Measurements from ENCODE around the gene DIS3.

Gene DIS3

GRCh38 chr13:72757792-72758535, 23.7 kb downstream of the DIS3 start:
- DNase-seq: no peak
- H3K4me2 ChIP-seq (ENCODE audit: low read depth, low read length): no peak overlapping the region
- H3K79me2 ChIP-seq (ENCODE audit: low read length): no peaks in the 10 kb centered on the region
- H3K4me3 ChIP-seq (ENCODE audit: low read length): no peak overlapping the region
- no peak overlapping the region for H2AFZ ChIP-seq (ENCODE audit: low read length)
- no peaks in the 10 kb centered on the region for H3K4me1 ChIP-seq (ENCODE audit: low read length)
- H3K27me3 ChIP-seq (replicated peaks; ENCODE audit: insufficient read depth, low read length): no peaks in the 10 kb centered on the region
- H3F3A ChIP-seq (ENCODE audit: insufficient read depth, low read length): no peaks in the 10 kb centered on the region
- no peak overlapping the region for H3K9ac ChIP-seq (ENCODE audit: low read length)
- H3K36me3 ChIP-seq (replicated peaks; ENCODE audit: insufficient read depth, low read length): no peaks in the 10 kb centered on the region
- H3K9me3 ChIP-seq (replicated peaks; ENCODE audit: insufficient read depth, low read length): no peaks in the 10 kb centered on the region
- no peaks in the 10 kb centered on the region for H3K9me2 ChIP-seq (replicated peaks; ENCODE audit: insufficient read depth, low read length)
- TF ChIP-seq EZH2 (optimal IDR thresholded peaks at IDR 0.05; ENCODE audit: low read depth, low read length): no peak
- TF ChIP-seq, protein P1, sequence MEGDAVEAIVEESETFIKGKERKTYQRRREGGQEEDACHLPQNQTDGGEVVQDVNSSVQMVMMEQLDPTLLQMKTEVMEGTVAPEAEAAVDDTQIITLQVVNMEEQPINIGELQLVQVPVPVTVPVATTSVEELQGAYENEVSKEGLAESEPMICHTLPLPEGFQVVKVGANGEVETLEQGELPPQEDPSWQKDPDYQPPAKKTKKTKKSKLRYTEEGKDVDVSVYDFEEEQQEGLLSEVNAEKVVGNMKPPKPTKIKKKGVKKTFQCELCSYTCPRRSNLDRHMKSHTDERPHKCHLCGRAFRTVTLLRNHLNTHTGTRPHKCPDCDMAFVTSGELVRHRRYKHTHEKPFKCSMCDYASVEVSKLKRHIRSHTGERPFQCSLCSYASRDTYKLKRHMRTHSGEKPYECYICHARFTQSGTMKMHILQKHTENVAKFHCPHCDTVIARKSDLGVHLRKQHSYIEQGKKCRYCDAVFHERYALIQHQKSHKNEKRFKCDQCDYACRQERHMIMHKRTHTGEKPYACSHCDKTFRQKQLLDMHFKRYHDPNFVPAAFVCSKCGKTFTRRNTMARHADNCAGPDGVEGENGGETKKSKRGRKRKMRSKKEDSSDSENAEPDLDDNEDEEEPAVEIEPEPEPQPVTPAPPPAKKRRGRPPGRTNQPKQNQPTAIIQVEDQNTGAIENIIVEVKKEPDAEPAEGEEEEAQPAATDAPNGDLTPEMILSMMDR (IDR thresholded peaks at IDR 0.05; ENCODE audit: low read length): no peak
- TF ChIP-seq EZH2phosphoT487 (IDR thresholded peaks at IDR 0.05; ENCODE audit: low read length): no peak
- H4K20me1 ChIP-seq (ENCODE audit: insufficient read depth, low read length): no peaks in the 10 kb centered on the region
- no peak overlapping the region for H3K27ac ChIP-seq (ENCODE audit: low read length)

GRCh38 chr13:72754111-72754510, 27.6 kb downstream of the DIS3 start:
- no peak for DNase-seq
- TF ChIP-seq EZH2phosphoT487 (IDR thresholded peaks at IDR 0.05; ENCODE audit: low read length) (no peak), EZH2 (optimal IDR thresholded peaks at IDR 0.05; ENCODE audit: low read depth, low read length) (no peak)
- TF ChIP-seq, protein P1 (IDR thresholded peaks at IDR 0.05; ENCODE audit: low read length): no peak
- H3K36me3 ChIP-seq (replicated peaks; ENCODE audit: insufficient read depth, low read length): no peaks in the 10 kb centered on the region
- no peaks in the 10 kb centered on the region for H3K9me2 ChIP-seq (replicated peaks; ENCODE audit: insufficient read depth, low read length)
- H3F3A ChIP-seq (ENCODE audit: insufficient read depth, low read length): no peaks in the 10 kb centered on the region
- H3K79me2 ChIP-seq (ENCODE audit: low read length): no peaks in the 10 kb centered on the region
- H2AFZ ChIP-seq (ENCODE audit: low read length): no peak overlapping the region
- no peaks in the 10 kb centered on the region for H3K27me3 ChIP-seq (replicated peaks; ENCODE audit: insufficient read depth, low read length)
- no peak overlapping the region for H3K4me3 ChIP-seq (ENCODE audit: low read length)
- no peak overlapping the region for H3K9ac ChIP-seq (ENCODE audit: low read length)
- no peaks in the 10 kb centered on the region for H4K20me1 ChIP-seq (ENCODE audit: insufficient read depth, low read length)
- no peaks in the 10 kb centered on the region for H3K9me3 ChIP-seq (replicated peaks; ENCODE audit: insufficient read depth, low read length)
- H3K27ac ChIP-seq (ENCODE audit: low read length): no peak overlapping the region
- H3K4me1 ChIP-seq (ENCODE audit: low read length): no peaks in the 10 kb centered on the region
- no peak overlapping the region for H3K4me2 ChIP-seq (ENCODE audit: low read depth, low read length)

GRCh38 chr13:72751220-72751619, 30.5 kb downstream of the DIS3 start:
- no peaks in the 10 kb centered on the region for H3K27me3 ChIP-seq (replicated peaks; ENCODE audit: insufficient read depth, low read length)
- no peak overlapping the region for H3K9ac ChIP-seq (ENCODE audit: low read length)
- H3K9me2 ChIP-seq (replicated peaks; ENCODE audit: insufficient read depth, low read length): no peaks in the 10 kb centered on the region
- no peaks in the 10 kb centered on the region for H3K9me3 ChIP-seq (replicated peaks; ENCODE audit: insufficient read depth, low read length)
- no peak overlapping the region for H3K27ac ChIP-seq (ENCODE audit: low read length)
- DNase-seq: no peak
- H4K20me1 ChIP-seq (ENCODE audit: insufficient read depth, low read length): no peaks in the 10 kb centered on the region
- no peaks in the 10 kb centered on the region for H3F3A ChIP-seq (ENCODE audit: insufficient read depth, low read length)
- no peak overlapping the region for H3K4me3 ChIP-seq (ENCODE audit: low read length)
- H3K4me1 ChIP-seq (ENCODE audit: low read length): no peaks in the 10 kb centered on the region
- H3K36me3 ChIP-seq (replicated peaks; ENCODE audit: insufficient read depth, low read length): no peaks in the 10 kb centered on the region; the same call in 1 of the 2 replicates
- H3K4me2 ChIP-seq (ENCODE audit: low read depth, low read length): no peak overlapping the region
- no peak overlapping the region for H2AFZ ChIP-seq (ENCODE audit: low read length)
- H3K79me2 ChIP-seq (ENCODE audit: low read length): no peaks in the 10 kb centered on the region
- TF ChIP-seq EZH2phosphoT487 (IDR thresholded peaks at IDR 0.05; ENCODE audit: low read length) (no peak), EZH2 (optimal IDR thresholded peaks at IDR 0.05; ENCODE audit: low read depth, low read length) (no peak)
- TF ChIP-seq, protein P1 (IDR thresholded peaks at IDR 0.05; ENCODE audit: low read length): no peak
